Ishikawa (cell line): ENCODE results near the gene ESCO1.

ENCODE experiments used
- EGR1 ChIP-seq: IDR thresholded peaks from 2 replicates; pipeline ENCODE4 v1.6.1; 2012
- EP300 ChIP-seq: IDR thresholded peaks from 2 replicates; pipeline ENCODE4 v1.6.1; 2012; ENCODE audit warnings: borderline replicate concordance
- REST ChIP-seq: IDR thresholded peaks from 2 replicates; pipeline ENCODE4 v1.6.1; 2012; ENCODE audit warnings: low read depth, mild to moderate bottlenecking
- TEAD4 ChIP-seq: IDR thresholded peaks from 2 replicates; pipeline ENCODE4 v1.6.1; 2012

GRCh38 chr18:21507913-21508701, 92.4 kb downstream of the ESCO1 start:
- no peak for TF ChIP-seq REST
- TF ChIP-seq EP300: no peak
- no peak for TF ChIP-seq EGR1
- TF ChIP-seq TEAD4: no peak
